SH-SY5Y (cell line): ENCODE results near the gene WFIKKN1.

Experiments used
- GATA2 ChIP-seq: IDR thresholded peaks from 2 replicates; pipeline ENCODE4 v1.6.1; 2011; ENCODE audit warnings: mild to moderate bottlenecking, low read depth, low read length
- GATA3 ChIP-seq: IDR thresholded peaks from 2 replicates; pipeline ENCODE4 v1.6.1; 2011; ENCODE audit warnings: low read depth, mild to moderate bottlenecking, low read length, moderate library complexity

- TF ChIP-seq GATA3 (no peak), GATA2 (no peak)
These were observed 34.1 kb upstream of the WFIKKN1 start for GRCh38 chr16:596736-597060.
